ENCODE data around the gene CLRN3.

Gene CLRN3

GRCh38 chr10:127892743-127893142 lies at the start of gene CLRN3:
CLRN3 (minus strand) TSS chr10:127892941; CDS start chr10:127892784, 157 bp downstream.
- DNase-seq = no peak

GRCh38 chr10:127940866-127941640 lies 48.3 kb upstream of the CLRN3 start:
- no peak for DNase-seq

- no peak for DNase-seq
Observed at GRCh38 chr10:127939786-127940330, 47.1 kb upstream of the CLRN3 start.

GRCh38 chr10:127937915-127938463 lies 45.2 kb upstream of the CLRN3 start:
- no peak for DNase-seq

GRCh38 chr10:127937069-127937468 lies 44.3 kb upstream of the CLRN3 start:
- no peak for DNase-seq

- no peak for DNase-seq
Observed at GRCh38 chr10:127935071-127935561, 42.4 kb upstream of the CLRN3 start.

- no peak for DNase-seq
Observed at GRCh38 chr10:127934383-127934782, 41.6 kb upstream of the CLRN3 start.

GRCh38 chr10:127933271-127933670 lies 40.5 kb upstream of the CLRN3 start:
- DNase-seq = no peak

- no peak for DNase-seq
Observed at GRCh38 chr10:127932521-127933270, 40.0 kb upstream of the CLRN3 start.

GRCh38 chr10:127928021-127928806 lies 35.5 kb upstream of the CLRN3 start:
- DNase-seq = peak; percentile 24

- no peak for DNase-seq
Observed at GRCh38 chr10:127926455-127926854, 33.7 kb upstream of the CLRN3 start.

- no peak for DNase-seq
Observed at GRCh38 chr10:127925471-127926207, 32.9 kb upstream of the CLRN3 start.

- DNase-seq = no peak
Observed at GRCh38 chr10:127923646-127924045, 30.9 kb upstream of the CLRN3 start.

GRCh38 chr10:127922675-127923366 lies 30.1 kb upstream of the CLRN3 start:
- peak; percentile 83 for DNase-seq

- no peak for DNase-seq
Observed at GRCh38 chr10:127922206-127922605, 29.5 kb upstream of the CLRN3 start.

GRCh38 chr10:127921753-127922145 lies 29.0 kb upstream of the CLRN3 start:
- DNase-seq = no peak

GRCh38 chr10:127921075-127921752 lies 28.5 kb upstream of the CLRN3 start:
- DNase-seq = no peak

GRCh38 chr10:127920306-127921074 lies 27.7 kb upstream of the CLRN3 start:
- DNase-seq = no peak

- DNase-seq = no peak
Observed at GRCh38 chr10:127919418-127920271, 26.9 kb upstream of the CLRN3 start.

Measured in NCI-H226 (cell line).